Neural progenitor cell (in vitro differentiated cells): Measurements from ENCODE around the gene AGPS.

ENCODE experiments used
- EZH2phosphoT487 ChIP-seq: fragments of 200-600 bp; sonication (generic); IDR thresholded peaks from 2 replicates; pipeline ENCODE4 v1.6.1; 2017; ENCODE audit warnings: antibody characterized with exemption
- TF ChIP-seq, protein P1 (sequence below): fragments of 200-600 bp; sonication (generic); IDR thresholded peaks from 2 replicates; pipeline ENCODE4 v1.5.1; 2017; ENCODE audit warnings: antibody characterized with exemption, mild to moderate bottlenecking

DNA sequence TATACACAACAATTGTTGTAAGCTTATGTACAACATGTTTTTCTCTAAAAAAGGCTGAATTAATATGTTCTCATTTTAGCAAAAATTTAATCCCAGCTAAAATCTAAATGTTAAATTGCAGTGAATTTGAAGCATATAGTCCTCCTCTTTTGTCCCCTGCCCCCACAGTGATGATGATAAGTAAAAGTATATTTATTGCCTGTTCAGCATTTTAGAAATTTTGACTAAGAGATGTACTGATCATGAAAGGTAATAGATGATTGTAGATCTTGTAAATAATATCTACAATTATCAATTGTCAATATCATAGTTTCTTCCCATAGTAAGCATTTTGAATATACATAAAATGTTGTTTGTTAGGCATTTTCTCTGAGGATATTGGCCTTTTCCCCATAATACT, 113.9 kb downstream of the AGPS start:
- TF ChIP-seq, protein P1, sequence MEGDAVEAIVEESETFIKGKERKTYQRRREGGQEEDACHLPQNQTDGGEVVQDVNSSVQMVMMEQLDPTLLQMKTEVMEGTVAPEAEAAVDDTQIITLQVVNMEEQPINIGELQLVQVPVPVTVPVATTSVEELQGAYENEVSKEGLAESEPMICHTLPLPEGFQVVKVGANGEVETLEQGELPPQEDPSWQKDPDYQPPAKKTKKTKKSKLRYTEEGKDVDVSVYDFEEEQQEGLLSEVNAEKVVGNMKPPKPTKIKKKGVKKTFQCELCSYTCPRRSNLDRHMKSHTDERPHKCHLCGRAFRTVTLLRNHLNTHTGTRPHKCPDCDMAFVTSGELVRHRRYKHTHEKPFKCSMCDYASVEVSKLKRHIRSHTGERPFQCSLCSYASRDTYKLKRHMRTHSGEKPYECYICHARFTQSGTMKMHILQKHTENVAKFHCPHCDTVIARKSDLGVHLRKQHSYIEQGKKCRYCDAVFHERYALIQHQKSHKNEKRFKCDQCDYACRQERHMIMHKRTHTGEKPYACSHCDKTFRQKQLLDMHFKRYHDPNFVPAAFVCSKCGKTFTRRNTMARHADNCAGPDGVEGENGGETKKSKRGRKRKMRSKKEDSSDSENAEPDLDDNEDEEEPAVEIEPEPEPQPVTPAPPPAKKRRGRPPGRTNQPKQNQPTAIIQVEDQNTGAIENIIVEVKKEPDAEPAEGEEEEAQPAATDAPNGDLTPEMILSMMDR = no peak
- no peak for TF ChIP-seq EZH2phosphoT487
